DND-41 (cell line): ENCODE results near the gene EBF4.

Experiments used
- ATAC-seq: fragments of 200-7000 bp; cut with Tn5 transposase; 3 replicates; pipeline ENCODE4 v1.9.1; 2021; ENCODE audit warnings: low read depth; ENCODE audit not compliant: insufficient read depth
- DNase-seq: peaks from one replicate; pipeline ENCODE4 v3.0.0-alpha.2; 2020
- H2AFZ ChIP-seq: 2 replicates; pipeline ENCODE4 v1.6.0; 2012; ENCODE audit warnings: low read depth, low read length
- H3K27ac ChIP-seq: 2 replicates; pipeline ENCODE4 v1.5.1; 2012; ENCODE audit warnings: low read length, inconsistent platforms
- H3K27me3 ChIP-seq: fragments of 200-600 bp; sonication (generic); 2 replicates; pipeline ENCODE4 v1.6.0; 2012; ENCODE audit warnings: low read length, mild to moderate bottlenecking, inconsistent platforms; ENCODE audit not compliant: insufficient read depth, poor library complexity
- H3K36me3 ChIP-seq: 2 replicates; pipeline ENCODE4 v1.5.1; 2012; ENCODE audit warnings: low read length, inconsistent platforms; ENCODE audit not compliant: insufficient read depth
- H3K4me1 ChIP-seq: 2 replicates; pipeline ENCODE4 v1.5.1; 2012; ENCODE audit warnings: mild to moderate bottlenecking, low read length; ENCODE audit not compliant: insufficient read depth
- H3K4me2 ChIP-seq: 2 replicates; pipeline ENCODE4 v1.6.0; 2012; ENCODE audit warnings: mild to moderate bottlenecking, moderate library complexity, low read length, inconsistent platforms; ENCODE audit not compliant: insufficient read depth
- H3K4me3 ChIP-seq, 2 experiments: fragments of 200-600 bp in 1 of 2; shearing (Covaris generic) in 1 of 2; 2 replicates each; pipeline ENCODE4 v1.5.1; 2012 to 2016; ENCODE audit warnings: inconsistent platforms in 2 of 2, low read length in 2 of 2, mild to moderate bottlenecking in 2 of 2, low read depth in 1 of 2, moderate library complexity in 1 of 2
- H3K79me2 ChIP-seq: 2 replicates; pipeline ENCODE4 v1.6.0; 2012; ENCODE audit warnings: low read length, inconsistent platforms; ENCODE audit not compliant: insufficient read depth
- H3K9ac ChIP-seq: 2 replicates; pipeline ENCODE4 v1.6.0; 2012; ENCODE audit warnings: low read depth, mild to moderate bottlenecking, inconsistent platforms, low read length, moderate library complexity
- H3K9me3 ChIP-seq: 2 replicates; pipeline ENCODE4 v1.5.1; 2012; ENCODE audit warnings: low read length, moderate library complexity, mild to moderate bottlenecking, inconsistent platforms; ENCODE audit not compliant: insufficient read depth, severe bottlenecking
- H4K20me1 ChIP-seq: 2 replicates; pipeline ENCODE4 v1.6.0; 2012; ENCODE audit warnings: low read length; ENCODE audit not compliant: insufficient read depth
- CTCF ChIP-seq: IDR thresholded peaks from 2 replicates; pipeline ENCODE4 v1.5.1; 2012; ENCODE audit warnings: borderline replicate concordance, low read length, moderate library complexity, mild to moderate bottlenecking; ENCODE audit not compliant: poor library complexity, severe bottlenecking; ENCODE audit errors: extremely low read depth
- EZH2 ChIP-seq: IDR thresholded peaks from 3 replicates; pipeline ENCODE4 v1.6.1; 2012; ENCODE audit warnings: borderline replicate concordance, low read depth, mild to moderate bottlenecking, moderate library complexity, low read length, inconsistent platforms; ENCODE audit not compliant: severe bottlenecking

The EBF4 gene

GRCh38 chr20:2741463-2741862 is 48.9 kb downstream of the EBF4 start:
- H3K9ac ChIP-seq = no peak overlapping the region
- H3K27ac ChIP-seq = no peak overlapping the region
- DNase-seq (no peak), ATAC-seq (peak; percentile 57; the same call in 2 of the 3 replicates)
- no peak overlapping the region for H2AFZ ChIP-seq
- no peaks in the 10 kb centered on the region for H3K4me1 ChIP-seq
- H3K27me3 ChIP-seq = peaks cover 12% of the 10 kb centered on the region
- TF ChIP-seq CTCF (no peak), EZH2 (no peak)
- no peaks in the 10 kb centered on the region; the same call in 1 of the 2 replicates for H4K20me1 ChIP-seq
- no peaks in the 10 kb centered on the region for H3K79me2 ChIP-seq
- no peak overlapping the region for H3K4me2 ChIP-seq
- H3K9me3 ChIP-seq = no peaks in the 10 kb centered on the region
- H3K36me3 ChIP-seq = no peaks in the 10 kb centered on the region
- no peak overlapping the region for H3K4me3 ChIP-seq

GRCh38 chr20:2741881-2742280 is 49.3 kb downstream of the EBF4 start:
- TF ChIP-seq EZH2 = no peak
- TF ChIP-seq CTCF = no peak
- DNase-seq (no peak), ATAC-seq (no peak)
- Histone ChIP-seq H3K36me3 (no peaks in the 10 kb centered on the region), H3K79me2 (no peaks in the 10 kb centered on the region), H2AFZ (no peak overlapping the region), H3K27me3 (peaks cover 12% of the 10 kb centered on the region), H3K27ac (no peak overlapping the region), H3K9ac (no peak overlapping the region), H4K20me1 (no peaks in the 10 kb centered on the region; the same call in 1 of the 2 replicates), H3K4me3 (no peak overlapping the region), H3K4me2 (no peak overlapping the region), H3K9me3 (no peaks in the 10 kb centered on the region), H3K4me1 (no peaks in the 10 kb centered on the region)

DNA sequence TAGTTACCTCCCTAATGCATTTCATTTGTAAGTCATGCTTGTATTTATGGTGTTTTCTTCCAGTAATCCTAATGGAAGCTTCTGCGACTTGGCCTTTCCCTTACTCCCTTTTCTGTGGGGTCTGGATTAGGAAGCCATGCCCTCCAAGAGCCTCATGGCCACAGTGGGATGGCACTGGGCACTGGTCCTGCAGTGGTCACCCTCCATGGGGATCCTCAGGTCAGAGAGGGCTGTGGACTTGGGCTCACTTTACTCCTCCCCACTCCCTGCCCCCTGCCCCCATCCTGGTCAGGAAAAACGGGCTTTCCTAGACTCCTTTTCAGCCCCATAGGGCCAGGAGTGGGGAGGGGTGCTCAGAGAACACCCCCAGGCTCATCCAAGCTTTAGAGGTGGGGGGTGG is 49.9 kb downstream of the EBF4 start:
- H2AFZ ChIP-seq = no peak overlapping the region
- no peak overlapping the region for H3K9ac ChIP-seq
- no peak overlapping the region for H3K27ac ChIP-seq
- H3K36me3 ChIP-seq = no peaks in the 10 kb centered on the region
- DNase-seq = no peak
- no peaks in the 10 kb centered on the region for H3K9me3 ChIP-seq
- no peak overlapping the region for H3K4me2 ChIP-seq
- no peaks in the 10 kb centered on the region for H3K4me1 ChIP-seq
- H3K79me2 ChIP-seq = no peaks in the 10 kb centered on the region
- H3K4me3 ChIP-seq = no peak overlapping the region
- TF ChIP-seq EZH2 = no peak
- no peak for TF ChIP-seq CTCF
- no peaks in the 10 kb centered on the region; the same call in 1 of the 2 replicates for H4K20me1 ChIP-seq
- peaks cover 15% of the 10 kb centered on the region for H3K27me3 ChIP-seq
- no peak for ATAC-seq
